Right cardiac atrium (tissue), 5 donors: Measurements from ENCODE around the gene ACER2. TPM values are rescaled to one million over a fixed set of nuclear protein-coding genes. Genes with fewer than 3 reads are reported as not detected.
"Not testable (repeated sequence)": the region's sequence is repeated elsewhere in the genome, so short reads cannot be mapped to it uniquely, and the experiment has no call there.

ENCODE experiments used
- ATAC-seq, 2 donors: fragments of 200-7000 bp; cut with Tn5 transposase; one replicate each; pipeline versions ENCODE4 v1.8.0 to v1.9.1; 2020; ENCODE audit warnings: moderate library complexity in 2 of 2, mild to moderate bottlenecking in 1 of 2
- DNase-seq, 3 donors: peaks; one replicate each; pipeline ENCODE4 v3.0.0-alpha.2; 2020
- H3K27ac ChIP-seq: one replicate; pipeline ENCODE4 v1.5.1; 2013; ENCODE audit warnings: mild to moderate bottlenecking, low read length, control low read depth, moderate library complexity
- H3K27me3 ChIP-seq: one replicate; pipeline ENCODE4 v1.6.1; 2013; ENCODE audit not compliant: control insufficient read depth, insufficient read depth
- H3K4me1 ChIP-seq: one replicate; pipeline ENCODE4 v1.6.1; 2013; ENCODE audit warnings: low read length; ENCODE audit not compliant: control insufficient read depth, insufficient read depth
- H3K4me3 ChIP-seq: one replicate; pipeline ENCODE4 v1.5.1; 2013; ENCODE audit warnings: low read length, control low read depth
- H3K9me3 ChIP-seq: one replicate; pipeline ENCODE4 v1.6.1; 2013; ENCODE audit warnings: low read length; ENCODE audit not compliant: control insufficient read depth
- WGBS: extraction: QIAGEN DNeasy Blood & Tissue Kit; methylation state at CpG from one replicate; pipeline ENCODE4 v1.1.7; 2013; 5-methylcytosine and 5-hydroxymethylcytosine counted together
- intact Hi-C, 4 donors: fragments of 100-400 bp; cut with DNase I; formaldehyde crosslinking; loops; one replicate each; pipeline versions ENCODE4 v1.11.0 to v1.14.0; 2022 to 2023
- polyA plus RNA-seq: library from polyadenylated mRNA; stranded (reverse); fragments of 200-250 nt; gene quantifications from one replicate; pipeline ENCODE4 v1.2.3, GENCODE V29; 2013
- total RNA-seq, 4 donors: library from RNA; stranded (reverse); fragmentation: NEBNext Ultra II Directional; extraction: Animal tissue kit (Norgen Biotek cat#: 25700); gene quantifications; one replicate each; pipeline ENCODE4 v1.2.1, GENCODE V29; 2021
- donor health status: healthy with polysubstance abuse.
- donor health status: DM: no; HTN: yes; CAD: no.
- donor health status: DM: no; HTN: no; CAD: no.
- donor health status: DM: no; HTN: yes; CAD: no; lungs with severe emphysema.
- donor health status: DM: yes; HTN: yes; CAD: no.

ACER2 gene
- total and polyA plus RNA-seq, 5 donors = 2.3 to 4.8 (median 3.5) TPM

DNA sequence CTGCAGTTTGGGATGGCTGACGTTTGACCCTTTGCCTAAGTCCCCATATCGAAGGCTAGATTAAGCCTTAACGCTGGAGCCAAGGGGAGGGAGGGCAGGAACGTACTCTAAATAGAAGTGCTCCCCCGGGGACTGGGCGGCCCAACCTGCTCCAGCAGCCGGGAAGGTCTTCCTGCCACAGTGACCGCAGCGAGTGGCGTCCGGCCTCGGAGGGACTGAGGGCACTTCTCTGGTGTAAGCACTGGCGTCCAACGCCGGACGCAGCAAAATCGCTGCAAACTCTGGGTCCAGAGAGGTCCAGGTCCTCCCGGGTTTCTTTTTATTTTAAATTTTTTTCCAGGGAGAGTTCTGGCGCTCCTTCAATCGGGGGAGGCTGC lies 505 bp upstream of the ACER2 start:
- intact Hi-C loops = no loop called here
- peaks cover 4% of the 10 kb centered on the region for H3K4me1 ChIP-seq
- peak overlapping the region; percentile 28 for H3K27ac ChIP-seq
- H3K9me3 ChIP-seq = no peaks in the 10 kb centered on the region
- H3K27me3 ChIP-seq = no peaks in the 10 kb centered on the region
- ATAC-seq (peak; percentile 68 to 74), DNase-seq (peak; percentile 76 to 92 (median 91))
- H3K4me3 ChIP-seq = peak overlapping the region; percentile 50
- WGBS = 3% methylated on average over 20 of the region's 20 CpGs

DNA sequence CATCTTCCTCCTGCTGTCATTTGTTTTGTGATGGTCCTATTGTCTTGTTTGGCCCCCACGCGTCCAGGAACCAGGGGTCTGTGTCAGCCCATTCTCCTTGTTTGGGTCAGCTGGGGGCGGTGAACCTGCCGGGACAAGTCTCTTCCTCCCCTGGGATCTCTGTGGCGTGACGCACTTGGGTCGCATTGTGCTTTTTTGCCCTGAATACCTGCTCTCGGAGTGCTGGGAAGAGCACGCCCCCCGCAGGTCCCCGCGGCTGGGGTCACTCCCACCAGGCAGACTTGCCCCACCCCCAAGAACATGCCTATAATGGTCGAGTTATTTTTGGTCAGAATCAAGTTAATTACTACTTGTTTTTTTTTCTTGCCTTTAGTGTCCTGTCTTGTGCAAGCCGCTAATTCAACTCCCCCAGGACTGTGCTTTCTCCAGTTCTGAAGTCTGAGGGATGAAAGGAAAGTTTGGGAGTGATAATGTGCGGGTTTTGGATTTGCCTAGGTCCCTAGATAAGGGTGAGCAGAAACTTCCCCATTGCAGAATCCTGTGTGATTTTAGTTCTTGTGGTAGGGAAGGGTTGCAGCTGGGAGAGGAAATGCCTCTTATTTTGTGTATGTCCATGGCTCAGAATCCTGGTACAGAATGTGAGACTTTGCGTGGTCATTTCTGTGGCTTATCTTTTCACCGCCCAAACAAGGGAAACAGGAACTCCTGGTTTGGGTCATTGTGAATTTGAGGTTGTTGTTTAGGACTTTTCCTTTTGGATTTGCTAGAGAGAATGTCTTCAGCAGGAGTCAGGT lies 789 bp downstream of the ACER2 start:
- Histone ChIP-seq H3K4me3 (peak overlapping the region; percentile 50), H3K27ac (peak overlapping the region; percentile 40), H3K9me3 (no peaks in the 10 kb centered on the region), H3K27me3 (no peaks in the 10 kb centered on the region), H3K4me1 (peaks cover 4% of the 10 kb centered on the region)
- peak; percentile 19 to 43 for ATAC-seq
- WGBS = 3% methylated on average over 17 of the region's 17 CpGs
- intact Hi-C loops = no loop called here
- DNase-seq = peak; percentile 59 to 75 (median 73)

DNA sequence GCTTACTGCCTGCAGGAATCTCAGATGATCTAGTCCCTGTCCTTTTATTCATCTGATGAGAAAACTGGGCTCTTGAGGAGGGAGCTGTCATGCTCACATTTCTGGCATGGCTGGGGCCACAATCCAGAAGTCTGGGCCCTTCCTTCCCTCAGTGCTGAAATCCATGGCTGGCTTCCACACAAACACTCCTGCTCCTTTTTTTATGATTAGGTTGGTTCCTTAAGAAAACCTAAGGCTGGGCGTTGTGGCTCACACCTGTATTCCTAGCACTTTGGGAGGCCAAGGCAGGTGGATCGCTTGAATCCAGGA lies 1.3 kb downstream of the ACER2 start:
- H3K4me1 ChIP-seq = peaks cover 4% of the 10 kb centered on the region
- no peaks in the 10 kb centered on the region for H3K9me3 ChIP-seq
- no peaks in the 10 kb centered on the region for H3K27me3 ChIP-seq
- WGBS = over 99% methylated on average over 2 of the region's 2 CpGs
- peak overlapping the region; percentile 50 for H3K4me3 ChIP-seq
- no peak overlapping the region for H3K27ac ChIP-seq
- no peak for DNase-seq
- ATAC-seq = no peak
- intact Hi-C loops = no loop called here

DNA sequence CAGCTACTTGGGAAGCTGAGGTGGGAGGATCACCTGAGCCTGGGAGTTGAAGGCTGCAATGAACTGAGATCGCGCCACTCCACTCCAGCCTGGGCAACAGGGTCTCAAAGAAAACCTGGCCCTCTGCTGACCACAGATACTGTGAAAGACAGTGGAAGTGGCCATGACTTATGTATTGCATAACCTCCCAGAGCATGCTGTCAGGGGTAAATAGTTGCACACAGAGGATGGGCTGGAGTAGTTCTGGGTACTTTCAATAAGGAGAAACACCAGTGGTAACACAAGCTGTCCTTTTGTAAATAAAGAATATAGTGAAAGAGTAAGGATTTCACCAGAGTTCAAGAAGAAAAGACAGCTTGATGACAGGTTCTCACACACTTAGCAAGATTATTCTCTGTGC lies 1.8 kb downstream of the ACER2 start:
- Histone ChIP-seq H3K27ac (no peak overlapping the region), H3K4me3 (no peak overlapping the region), H3K9me3 (no peaks in the 10 kb centered on the region), H3K4me1 (peaks cover 4% of the 10 kb centered on the region), H3K27me3 (no peaks in the 10 kb centered on the region)
- intact Hi-C loops = no loop called here
- DNase-seq (no peak), ATAC-seq (no peak)
- WGBS = 98% methylated on average over 2 of the region's 2 CpGs

DNA sequence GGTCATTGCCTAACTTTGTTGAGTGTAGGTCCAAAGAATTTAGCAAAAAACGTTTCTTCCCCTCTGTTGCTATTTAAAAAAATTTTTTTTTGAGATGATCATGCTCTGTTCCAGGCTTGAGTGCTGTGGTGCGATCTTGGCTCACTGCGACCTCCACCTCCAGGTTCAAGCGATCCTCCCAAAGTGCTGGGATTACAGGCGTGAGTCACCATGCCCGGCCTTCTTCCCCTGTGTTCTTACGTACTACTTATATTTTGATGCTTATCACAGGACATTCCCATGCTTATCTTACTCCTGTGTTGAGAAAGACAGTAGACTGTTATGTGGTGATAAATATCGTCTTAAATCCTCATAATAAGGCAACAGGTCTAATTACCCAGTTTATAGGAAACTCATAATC lies 2.5 kb downstream of the ACER2 start:
- intact Hi-C loops = no loop called here
- peaks cover 4% of the 10 kb centered on the region for H3K4me1 ChIP-seq
- DNase-seq (no peak), ATAC-seq (no peak)
- no peaks in the 10 kb centered on the region for H3K27me3 ChIP-seq
- H3K4me3 ChIP-seq = no peak overlapping the region
- no peaks in the 10 kb centered on the region for H3K9me3 ChIP-seq
- WGBS = 85% methylated on average over 8 of the region's 8 CpGs
- H3K27ac ChIP-seq = no peak overlapping the region

DNA sequence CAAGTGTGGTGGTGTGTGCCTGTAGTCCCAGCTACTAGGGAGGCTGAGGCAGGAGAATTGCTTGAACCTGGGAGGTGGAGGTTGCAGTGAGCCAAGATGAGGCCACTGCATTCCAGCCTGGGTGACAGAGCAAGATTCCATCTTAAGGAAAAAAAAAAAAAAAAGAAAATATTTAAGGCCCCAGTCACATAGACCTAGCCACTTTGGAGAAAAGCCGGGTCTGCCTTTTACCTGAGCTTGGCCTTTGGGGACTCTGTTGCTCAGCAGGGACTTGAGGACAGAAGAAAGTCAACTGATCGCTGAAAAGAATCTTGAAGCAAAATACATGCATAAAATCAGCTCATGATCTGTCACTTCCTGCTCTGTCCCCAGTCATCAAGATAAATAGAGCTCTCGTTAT lies 4.6 kb downstream of the ACER2 start:
- WGBS = 57% methylated on average over 3 of the region's 3 CpGs

DNA sequence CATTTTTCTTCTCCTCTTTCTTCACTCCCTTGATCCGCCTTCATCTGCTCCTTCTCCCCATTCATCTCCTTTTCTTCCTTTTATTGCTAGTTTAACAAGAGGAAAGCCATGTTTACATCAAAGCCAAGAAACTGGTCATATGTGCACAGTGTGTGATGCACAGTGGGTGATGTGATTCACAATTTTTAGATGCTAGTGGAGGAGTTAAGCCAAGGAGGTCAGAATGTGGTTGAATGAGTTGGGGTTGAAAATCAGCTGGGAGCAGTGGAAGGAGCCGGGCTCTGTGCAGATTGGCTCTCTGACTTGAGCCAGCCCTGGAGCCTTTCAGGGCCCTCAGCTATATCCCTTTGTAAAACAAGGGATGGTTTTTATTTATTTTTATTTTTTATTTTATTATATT lies 7.3 kb downstream of the ACER2 start:
- no peaks in the 10 kb centered on the region for H3K27me3 ChIP-seq
- no peak for ATAC-seq
- no peak for DNase-seq
- intact Hi-C loops = no loop called here
- H3K4me3 ChIP-seq = no peak overlapping the region
- no peaks in the 10 kb centered on the region for H3K4me1 ChIP-seq
- 99% methylated on average over 2 of the region's 2 CpGs for WGBS
- no peaks in the 10 kb centered on the region for H3K9me3 ChIP-seq
- H3K27ac ChIP-seq = no peak overlapping the region

More for the DNA sequence above, 4.6 kb downstream of the ACER2 start:
- intact Hi-C loops, H3K27ac ChIP-seq, DNase-seq, H3K4me3 ChIP-seq, ATAC-seq, H3K9me3 ChIP-seq, H3K27me3 ChIP-seq, H3K4me1 ChIP-seq: not testable (repeated sequence)

DNA sequence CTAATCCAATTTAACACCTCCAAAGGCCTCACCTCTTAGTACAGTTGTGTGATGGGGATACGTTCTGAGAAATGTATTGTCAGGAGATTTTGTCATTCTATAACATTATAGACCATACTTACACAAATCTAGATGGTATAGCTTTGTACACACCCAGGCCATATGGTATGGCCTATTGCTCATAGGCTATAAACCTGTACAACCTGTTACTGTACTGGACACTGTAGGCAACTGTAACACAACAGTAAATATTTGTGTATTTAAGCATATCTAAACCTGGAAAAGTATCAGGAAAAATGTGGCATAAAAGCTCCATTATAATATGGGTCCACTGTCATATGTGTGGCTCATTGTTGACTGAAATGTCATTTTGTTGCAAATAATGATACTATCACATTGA lies 12.1 kb downstream of the ACER2 start:
- ATAC-seq = no peak
- WGBS = 94% methylated on average over 1 of the region's 1 CpG
- no peaks in the 10 kb centered on the region for H3K9me3 ChIP-seq
- no peak for DNase-seq
- no peak overlapping the region for H3K4me3 ChIP-seq
- no peaks in the 10 kb centered on the region for H3K27me3 ChIP-seq
- intact Hi-C loops = no loop called here
- peaks cover 5% of the 10 kb centered on the region for H3K4me1 ChIP-seq
- H3K27ac ChIP-seq = no peak overlapping the region

DNA sequence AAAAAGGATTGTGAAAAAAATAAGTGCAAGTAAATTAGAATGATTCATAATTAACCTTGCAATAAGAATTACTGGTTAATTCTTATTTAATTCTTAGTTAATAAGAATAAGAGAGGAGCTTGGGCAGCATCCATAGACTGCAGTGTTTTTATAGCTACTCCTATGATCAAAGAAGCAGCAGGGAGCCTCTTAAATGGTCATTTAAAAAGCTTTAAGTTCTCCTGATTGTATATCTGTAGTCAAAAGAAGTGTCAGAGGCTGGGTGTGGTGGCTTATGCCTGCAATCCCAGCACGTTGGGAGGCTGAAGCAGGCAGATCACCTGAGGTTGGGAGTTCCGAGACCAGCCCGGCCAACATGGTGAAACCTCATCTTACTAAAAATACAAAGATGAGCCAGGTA lies 14.4 kb downstream of the ACER2 start:
- no peaks in the 10 kb centered on the region for H3K9me3 ChIP-seq
- no peak for DNase-seq
- H3K27me3 ChIP-seq = no peaks in the 10 kb centered on the region
- H3K4me3 ChIP-seq = no peak overlapping the region
- intact Hi-C loops = no loop called here
- H3K27ac ChIP-seq = peak overlapping the region; percentile 64
- no peak for ATAC-seq
- 94% methylated on average over 3 of the region's 3 CpGs for WGBS
- H3K4me1 ChIP-seq = peaks cover 5% of the 10 kb centered on the region

DNA sequence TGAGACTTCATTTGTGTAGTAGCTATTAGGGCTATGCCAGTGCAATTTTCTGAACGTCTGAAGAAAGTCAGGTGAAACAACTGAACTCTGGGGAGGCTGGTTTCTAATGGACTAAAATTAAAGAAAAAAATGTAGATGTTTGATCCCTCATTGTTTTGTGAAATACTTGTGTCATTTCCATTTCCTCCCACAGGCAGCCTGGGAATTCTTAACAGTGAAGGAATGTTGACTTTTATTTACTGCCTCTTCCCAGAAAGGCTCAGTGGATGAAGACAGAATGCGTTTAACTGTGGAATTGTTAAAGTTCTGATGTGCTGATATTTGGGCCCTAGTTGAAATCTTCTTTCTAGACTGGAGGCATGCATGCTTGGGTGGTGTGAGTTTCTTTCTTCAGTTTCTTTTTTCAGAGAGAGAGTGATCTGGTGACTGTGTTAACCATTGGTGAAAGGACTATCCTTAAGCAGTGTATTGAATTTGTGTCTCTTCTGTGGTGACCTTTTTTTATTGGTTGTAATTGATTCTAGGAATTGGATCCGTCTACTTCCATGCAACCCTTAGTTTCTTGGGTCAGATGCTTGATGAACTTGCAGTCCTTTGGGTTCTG lies 15.5 kb downstream of the ACER2 start:
- intact Hi-C loops = no loop called here
- WGBS = 46% methylated on average over 3 of the region's 3 CpGs
- ATAC-seq (peak; percentile 49 to 67), DNase-seq (no peak)
- Histone ChIP-seq H3K4me1 (peaks cover 5% of the 10 kb centered on the region), H3K27me3 (no peaks in the 10 kb centered on the region), H3K27ac (no peak overlapping the region), H3K9me3 (no peaks in the 10 kb centered on the region), H3K4me3 (no peak overlapping the region)

DNA sequence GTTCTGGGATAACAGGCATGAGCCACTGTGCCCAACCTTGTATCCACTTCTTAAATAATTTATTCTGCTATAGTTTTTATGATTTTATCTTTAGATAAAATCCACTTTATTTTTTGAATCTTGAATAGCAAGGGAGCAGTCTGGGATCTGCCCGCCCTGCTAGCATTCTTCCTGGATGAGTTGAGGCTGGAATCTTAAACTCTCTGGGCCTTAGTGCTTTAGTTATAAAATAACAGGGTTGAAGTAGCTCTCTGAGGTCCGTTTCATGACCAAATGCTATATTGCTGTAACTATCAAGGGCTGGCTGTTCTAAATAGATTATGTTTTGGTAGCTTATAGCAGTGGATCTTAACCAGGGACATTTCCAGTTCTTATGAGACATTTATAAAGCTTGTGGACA lies 20.8 kb downstream of the ACER2 start:
- Histone ChIP-seq H3K4me3 (no peak overlapping the region), H3K27ac (no peak overlapping the region), H3K9me3 (no peaks in the 10 kb centered on the region), H3K4me1 (peaks cover 5% of the 10 kb centered on the region), H3K27me3 (no peaks in the 10 kb centered on the region)
- WGBS = 86% methylated on average over 2 of the region's 2 CpGs
- ATAC-seq (no peak), DNase-seq (no peak)
- intact Hi-C loops = no loop called here
